SK-N-SH (cell line): ENCODE measurements around the gene RNLS. TPM values are rescaled to one million over a fixed set of nuclear protein-coding genes. Genes with fewer than 3 reads are reported as not detected.

Experiments
- CTCF ChIA-PET: fragments of 300-600, 350-600 bp; formaldehyde crosslinking; extraction: SDS; loops from one replicate; lab custom pipeline; 2021; lab: Yijun Ruan, JAX
- POLR2A ChIA-PET: fragments of 350-600 bp; sonication (Branson Sonifier 250); formaldehyde crosslinking; extraction: SDS; loops from one replicate; lab custom pipeline; 2020; ENCODE audit warnings: antibody characterized with exemption, inconsistent platforms; lab: Yijun Ruan, JAX
- DNase-seq: peaks from one replicate; pipeline ENCODE4 v3.0.0; 2012
- H2AFZ ChIP-seq: fragments of 200-600 bp; sonication (generic); 2 replicates; pipeline ENCODE4 v1.8.1; 2016; ENCODE audit warnings: antibody characterized with exemption, mild to moderate bottlenecking, low read depth
- H3F3A ChIP-seq: fragments of 200-600 bp; sonication (generic); replicated peaks from 2 replicates; pipeline ENCODE3; 2016; ENCODE audit warnings: antibody characterized with exemption, mild to moderate bottlenecking; ENCODE audit not compliant: insufficient read depth
- H3K27ac ChIP-seq, 2 experiments: fragments of 200-500 bp in 1 of 2; fragments of 200-600 bp in 1 of 2; sonication (Bioruptor generic) in 1 of 2; sonication (generic), shearing (Covaris generic) in 1 of 2; 2 replicates each; pipeline versions ENCODE4 v1.5.1 to v1.6.1; 2014 to 2016; ENCODE audit warnings: low read depth in 2 of 2, inconsistent platforms in 1 of 2, low read length in 1 of 2, mild to moderate bottlenecking in 1 of 2, mixed read lengths in 1 of 2
- H3K27me3 ChIP-seq: fragments of 200-600 bp; sonication (generic), shearing (Covaris generic); 2 replicates; pipeline ENCODE4 v1.6.1; 2016; ENCODE audit warnings: mixed run types; ENCODE audit not compliant: insufficient read depth
- H3K36me3 ChIP-seq, 2 experiments: fragments of 200-500 bp in 1 of 2; fragments of 200-600 bp in 1 of 2; sonication (Bioruptor generic) in 1 of 2; sonication (generic) in 1 of 2; replicated peaks in 1 of 2; 2 replicates each; pipeline versions ENCODE3 to v1.5.1; 2014 to 2016; ENCODE audit warnings: low read length in 1 of 2, mild to moderate bottlenecking in 1 of 2; ENCODE audit not compliant: insufficient read depth in 2 of 2, control insufficient read depth in 1 of 2
- H3K4me1 ChIP-seq, 2 experiments: fragments of 200-500 bp in 1 of 2; fragments of 200-600 bp in 1 of 2; sonication (Bioruptor generic) in 1 of 2; sonication (generic), shearing (Covaris generic) in 1 of 2; 2 replicates each; pipeline versions ENCODE4 v1.5.1 to v1.6.1; 2014 to 2016; ENCODE audit warnings: low read depth in 1 of 2, low read length in 1 of 2, mixed run types in 1 of 2; ENCODE audit not compliant: insufficient read depth in 2 of 2, control insufficient read depth in 1 of 2
- H3K4me2 ChIP-seq: fragments of 200-600 bp; sonication (generic), shearing (Covaris generic); 2 replicates; pipeline ENCODE4 v1.6.1; 2017; ENCODE audit warnings: mixed run types
- H3K4me3 ChIP-seq, 2 experiments: fragments of 200-500 bp in 1 of 2; fragments of 200-600 bp in 1 of 2; sonication (Bioruptor generic) in 1 of 2; sonication (generic), shearing (Covaris generic) in 1 of 2; 2 replicates each; pipeline versions ENCODE4 v1.5.1 to v1.8.1; 2014 to 2016; ENCODE audit warnings: low read depth in 2 of 2, inconsistent platforms in 1 of 2, low read length in 1 of 2, mild to moderate bottlenecking in 1 of 2, mixed read lengths in 1 of 2, moderate library complexity in 1 of 2
- H3K79me2 ChIP-seq: fragments of 200-600 bp; sonication (generic); 2 replicates; pipeline ENCODE4 v1.8.1; 2017; ENCODE audit warnings: mild to moderate bottlenecking; ENCODE audit not compliant: insufficient read depth
- H3K9ac ChIP-seq: fragments of 200-600 bp; sonication (generic); 2 replicates; pipeline ENCODE4 v1.6.1; 2017; ENCODE audit warnings: mixed run types
- H3K9me2 ChIP-seq: fragments of 200-600 bp; sonication (generic); 2 replicates; pipeline ENCODE4 v1.6.1; 2017; ENCODE audit warnings: mixed run types
- H3K9me3 ChIP-seq: fragments of 200-600 bp; sonication (generic); 2 replicates; pipeline ENCODE4 v1.6.1; 2017; ENCODE audit warnings: mixed run types, mild to moderate bottlenecking, moderate library complexity
- H4K20me1 ChIP-seq: fragments of 200-600 bp; sonication (generic); 2 replicates; pipeline ENCODE4 v1.6.1; 2017; ENCODE audit warnings: mild to moderate bottlenecking, mixed run types; ENCODE audit not compliant: insufficient read depth
- EP300 ChIP-seq, 2 experiments: IDR thresholded peaks; 2 replicates each; pipeline versions ENCODE4 v1.4.0 to v1.6.1; 2012; ENCODE audit warnings: borderline replicate concordance in 1 of 2, low read depth in 1 of 2, low read length in 1 of 2
- EZH2phosphoT487 ChIP-seq: fragments of 200-600 bp; sonication (generic); IDR thresholded peaks from 2 replicates; pipeline ENCODE4 v1.6.1; 2017; ENCODE audit warnings: low read depth, mixed run types, mild to moderate bottlenecking, antibody characterized with exemption, moderate library complexity, borderline replicate concordance
- IRF3 ChIP-seq: fragments of 150-350 bp; IDR thresholded peaks from 2 replicates; pipeline ENCODE4 v1.6.1; 2016; ENCODE audit warnings: mild to moderate bottlenecking, low read depth, low read length
- JUND ChIP-seq: IDR thresholded peaks from 2 replicates; pipeline ENCODE4 v1.4.0; 2012
- MEF2A ChIP-seq: IDR thresholded peaks from 2 replicates; pipeline ENCODE4 v1.4.0; 2012; ENCODE audit warnings: low read depth, borderline replicate concordance
- NFIC ChIP-seq: IDR thresholded peaks from 2 replicates; pipeline ENCODE4 v1.4.0; 2012; ENCODE audit warnings: borderline replicate concordance
- RCOR1 ChIP-seq: fragments of 150-350 bp; IDR thresholded peaks from 2 replicates; pipeline ENCODE4 v1.6.1; 2017; ENCODE audit warnings: antibody characterized with exemption, low read length
- SMC3 ChIP-seq: IDR thresholded peaks from 2 replicates; pipeline ENCODE4 v1.6.1; 2012; ENCODE audit warnings: low read depth, low read length, improper control_type of control experiment
- TCF12 ChIP-seq: IDR thresholded peaks from 2 replicates; pipeline ENCODE4 v1.4.0; 2012
- TEAD4 ChIP-seq: IDR thresholded peaks from 2 replicates; pipeline ENCODE4 v1.4.0; 2012; ENCODE audit warnings: mild to moderate bottlenecking, borderline replicate concordance; ENCODE audit not compliant: insufficient read depth
- USF1 ChIP-seq: IDR thresholded peaks from 2 replicates; pipeline ENCODE4 v1.4.0; 2012; ENCODE audit warnings: low read depth, borderline replicate concordance
- YY1 ChIP-seq: IDR thresholded peaks from 2 replicates; pipeline ENCODE4 v1.4.0; 2012; ENCODE audit warnings: low read depth, mild to moderate bottlenecking
- WGBS: methylation state at CpG from one replicate; pipeline ENCODE4 v1.1.6; 2017; ENCODE audit warnings: low lambda C conversion rate; 5-methylcytosine and 5-hydroxymethylcytosine counted together
- polyA plus RNA-seq, 3 experiments: library from polyadenylated mRNA; depleted of rRNA; stranded (reverse); fragments of >200 nt; gene quantifications; 2 replicates each; pipeline ENCODE4 v1.2.3, GENCODE V29; 2012
- TF ChIP-seq, protein P1 (sequence below): IDR thresholded peaks from 2 replicates; pipeline ENCODE4; 2012

RNLS gene
- polyA plus RNA-seq, 1 of the 3 experiments (the other 2 are of a cell fraction), result not detected

DNA sequence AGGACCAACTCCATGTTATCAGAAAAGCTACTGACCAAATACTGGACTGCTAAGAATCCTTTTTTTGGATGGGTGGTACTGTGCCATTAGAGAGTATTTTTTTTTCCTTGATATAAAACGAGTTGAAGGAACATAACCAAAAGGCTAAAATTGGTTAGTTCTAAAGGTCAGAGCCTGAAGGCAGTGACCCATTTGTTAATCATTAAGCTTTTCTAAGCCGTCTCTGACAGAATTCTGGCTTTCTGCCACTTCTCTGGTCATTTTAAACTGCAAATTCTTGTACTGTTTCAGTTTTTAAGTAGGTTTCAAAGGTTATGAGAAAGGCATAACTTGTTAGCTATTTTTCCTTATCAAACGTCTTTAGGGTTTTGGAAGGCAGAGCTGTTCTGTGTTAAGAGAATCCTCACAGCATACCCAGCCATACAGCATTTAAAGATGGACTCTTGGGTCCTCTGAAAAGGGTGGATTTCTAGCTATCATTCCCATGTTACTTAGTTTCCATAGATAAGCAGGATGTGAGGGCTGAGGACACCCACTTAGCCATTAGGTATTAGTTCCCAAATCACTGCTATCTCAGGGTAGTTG, 196.8 kb downstream of the RNLS start:
- H3K79me2 ChIP-seq, result no peaks in the 10 kb centered on the region
- peak overlapping the region; percentile 80 for H2AFZ ChIP-seq
- ChIA-PET CTCF (interaction anchor here (0.9 to 2.3 kb wide), 4 partner anchors 24 to 535 kb away, joined by 3 to 12 read pairs (median 5); partner anchors contain the start of genes KLLN and PTEN), POLR2A (interaction anchor here (0.8 to 4.0 kb wide), 5 partner anchors 25 to 523 kb away, joined by 3 to 37 read pairs (median 4); partner anchors contain the start of genes KLLN and PTEN)
- no peaks in the 10 kb centered on the region for H3K27me3 ChIP-seq
- no peaks in the 10 kb centered on the region for H3F3A ChIP-seq
- H3K4me2 ChIP-seq, result peak overlapping the region; percentile 49
- H3K9me2 ChIP-seq, result no peaks in the 10 kb centered on the region
- H3K36me3 ChIP-seq, result no peaks in the 10 kb centered on the region
- TF ChIP-seq EZH2phosphoT487, result no peak
- TF ChIP-seq MEF2A, result no peak
- TF ChIP-seq TCF12, result 0 out of 2 replicates have a peak, but pooled peaks have one; percentile 54
- TF ChIP-seq, protein P1, sequence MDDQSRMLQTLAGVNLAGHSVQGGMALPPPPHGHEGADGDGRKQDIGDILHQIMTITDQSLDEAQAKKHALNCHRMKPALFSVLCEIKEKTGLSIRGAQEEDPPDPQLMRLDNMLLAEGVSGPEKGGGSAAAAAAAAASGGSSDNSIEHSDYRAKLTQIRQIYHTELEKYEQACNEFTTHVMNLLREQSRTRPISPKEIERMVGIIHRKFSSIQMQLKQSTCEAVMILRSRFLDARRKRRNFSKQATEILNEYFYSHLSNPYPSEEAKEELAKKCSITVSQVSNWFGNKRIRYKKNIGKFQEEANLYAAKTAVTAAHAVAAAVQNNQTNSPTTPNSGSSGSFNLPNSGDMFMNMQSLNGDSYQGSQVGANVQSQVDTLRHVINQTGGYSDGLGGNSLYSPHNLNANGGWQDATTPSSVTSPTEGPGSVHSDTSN, result peak; percentile 68
- no peak for TF ChIP-seq USF1
- TF ChIP-seq YY1, result no peak
- peak; percentile 28 to 73; a peak in 2 of 4 replicates for TF ChIP-seq EP300 (IDR thresholded peaks at IDR 0.05; ENCODE audit: borderline replicate concordance in 1 of 2, low read depth in 1 of 2, low read length in 1 of 2)
- TF ChIP-seq NFIC, result peak; percentile 79
- TF ChIP-seq RCOR1, result peak; percentile 33; the same call in 1 of the 2 replicates
- TF ChIP-seq SMC3, result no peak
- TF ChIP-seq TEAD4, result 0 out of 2 replicates have a peak, but pooled peaks have one; percentile 7
- TF ChIP-seq IRF3, result no peak
- TF ChIP-seq JUND, result no peak
- peaks cover 8% of the 10 kb centered on the region; the same call in 1 of the 2 replicates for H3K9me3 ChIP-seq
- no peak overlapping the region for H3K9ac ChIP-seq
- H3K4me3 ChIP-seq, result peak overlapping the region in 1 of 2 experiments; percentile 9; a peak in 2 of 4 replicates
- H3K27ac ChIP-seq, result peak overlapping the region; percentile 55 to 98
- DNase-seq, result peak; percentile 18
- no peaks in the 10 kb centered on the region for H4K20me1 ChIP-seq
- 0% methylated on average over 3 of the region's 3 CpGs for WGBS
- H3K4me1 ChIP-seq, result peaks cover 9 to 35% of the 10 kb centered on the region in 2 experiments; a peak in 3 of 4 replicates
